Dermis lymphatic vessel endothelial cell (primary cell): Measurements from ENCODE around the gene ULBP2. TPM values are rescaled to one million over a fixed set of nuclear protein-coding genes. Genes with fewer than 3 reads are reported as not detected.

Source experiments
- total RNA-seq: library from RNA; depleted of rRNA; stranded (reverse); fragments of >200 nt; gene quantifications from 2 replicates; pipeline ENCODE4 v1.2.1, GENCODE V29; 2014

Gene ULBP2, protein sequence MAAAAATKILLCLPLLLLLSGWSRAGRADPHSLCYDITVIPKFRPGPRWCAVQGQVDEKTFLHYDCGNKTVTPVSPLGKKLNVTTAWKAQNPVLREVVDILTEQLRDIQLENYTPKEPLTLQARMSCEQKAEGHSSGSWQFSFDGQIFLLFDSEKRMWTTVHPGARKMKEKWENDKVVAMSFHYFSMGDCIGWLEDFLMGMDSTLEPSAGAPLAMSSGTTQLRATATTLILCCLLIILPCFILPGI
- 0.69 and 2.1 TPM in 2 replicates for total RNA-seq

GRCh38 chr6:149941583-149942460 lies at the start of gene ULBP2:
ULBP2 (plus strand) TSS chr6:149942014; CDS start chr6:149942073, 59 bp downstream.

DNA sequence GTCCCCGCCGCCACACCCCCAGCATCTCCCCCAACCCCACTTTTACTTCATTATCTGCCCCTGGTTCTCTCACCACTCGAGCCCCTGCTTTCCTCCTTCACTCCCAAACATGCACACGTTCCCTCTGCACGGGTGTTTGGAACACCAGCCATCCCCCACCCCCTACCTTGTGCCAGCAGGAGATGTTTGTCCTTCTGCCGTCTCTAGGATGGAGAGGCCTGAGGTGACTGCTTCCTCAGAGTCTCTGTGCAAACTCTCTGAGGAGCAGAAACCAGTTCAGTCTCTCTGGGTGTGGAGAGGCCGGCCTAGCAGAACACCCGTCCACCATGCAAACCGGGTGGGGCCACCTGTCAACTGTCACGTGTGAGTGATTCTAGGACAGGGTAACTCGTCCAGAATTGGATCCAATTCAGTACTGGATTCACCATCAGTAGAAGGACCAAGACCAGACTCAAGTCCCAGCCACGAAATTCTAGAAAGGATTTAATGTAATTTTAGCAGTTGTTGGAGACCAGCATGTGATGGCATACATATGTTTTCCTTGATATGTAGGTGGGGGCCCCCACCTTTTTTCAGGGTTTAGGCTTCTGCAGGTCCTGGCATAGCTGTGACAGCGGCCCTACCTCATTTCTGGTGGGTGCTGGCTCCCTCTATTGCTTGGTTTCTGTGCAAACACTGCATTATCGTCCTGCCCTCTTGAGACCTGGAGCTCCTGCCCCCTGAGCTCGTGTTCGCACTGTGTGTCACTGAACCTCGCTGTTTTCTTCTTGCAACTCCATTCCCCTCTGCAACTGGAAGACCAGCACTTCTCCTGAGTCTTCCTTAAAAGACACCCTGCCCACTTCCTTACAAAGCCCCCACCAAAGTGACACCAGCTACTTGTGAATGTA lies 43.7 kb upstream of the ULBP2 start, which contains the start of gene RAET1E:
RAET1E (minus strand) TSS at position 259 of the 890 bp plus-strand sequence. CDS start 7,212 bp downstream, outside the sequence.

DNA sequence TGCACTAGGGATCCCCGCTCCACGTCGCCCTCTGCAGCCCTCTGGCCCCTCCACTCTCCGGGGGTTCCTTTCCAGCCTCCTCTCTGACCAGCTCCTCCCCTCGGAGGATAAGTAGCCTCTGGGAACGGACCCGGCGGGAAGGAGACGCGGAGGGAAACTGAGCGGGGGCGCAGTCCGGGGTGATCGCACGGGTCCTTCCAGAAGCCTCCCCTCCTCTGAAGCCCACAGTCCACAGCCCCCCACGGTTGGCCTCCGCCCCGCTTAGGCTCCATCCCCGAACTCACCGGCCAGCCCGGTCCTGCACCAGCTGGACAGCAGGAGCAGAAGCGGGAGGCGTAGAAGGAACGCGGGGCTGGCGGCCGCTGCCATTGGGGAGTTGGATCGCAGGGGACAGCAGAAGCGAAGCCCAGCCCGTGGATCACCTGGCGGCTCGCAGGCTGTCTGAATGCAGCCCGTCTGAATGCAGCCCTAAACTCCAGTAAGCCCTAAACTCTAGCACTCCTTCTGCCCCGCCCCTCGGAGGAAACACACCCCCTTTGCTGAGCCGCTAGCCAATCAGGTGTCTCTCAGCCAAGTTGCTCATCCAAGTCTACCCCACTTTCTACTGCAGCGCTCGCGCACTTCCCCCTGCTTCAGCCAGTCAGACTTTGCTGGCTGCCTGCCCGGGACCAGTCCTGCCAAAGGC lies 19.0 kb upstream of the ULBP2 start, which contains the start of gene RAET1G:
RAET1G (minus strand) TSS at position 480 of the 685 bp plus-strand sequence; CDS start at position 369, 111 bp downstream.

GRCh38 chr6:149963462-149964307 lies 21.9 kb downstream of the ULBP2 start, which contains the start of gene ULBP1:
ULBP1 (plus strand) TSS chr6:149963943; CDS start chr6:149964050, 107 bp downstream.

Other genes with a start within 250 kb of the ULBP2 start
- 7.3 and 9.1 TPM in 2 replicates for gene LATS1, start 223.9 kb upstream of the ULBP2 start, total RNA-seq
- gene NUP43, start 195.5 kb upstream of the ULBP2 start, total RNA-seq, result 16.3 and 26.2 TPM in 2 replicates
- 85.9 and 91.4 TPM in 2 replicates for gene PCMT1, start 192.3 kb upstream of the ULBP2 start, total RNA-seq
- gene LRP11, start 77.7 kb upstream of the ULBP2 start, total RNA-seq, result 11.8 and 12.0 TPM in 2 replicates
- not detected in 2 replicates for gene RAET1E, start 43.9 kb upstream of the ULBP2 start, total RNA-seq
- gene RAET1G, start 18.9 kb upstream of the ULBP2 start, total RNA-seq, result 0.11 TPM in 1 of 2 replicates, not detected in the other
- under 0.01 and 0.11 TPM in 2 replicates for gene ULBP1, start 21.9 kb downstream of the ULBP2 start, total RNA-seq
- gene RAET1L, start 83.5 kb downstream of the ULBP2 start, total RNA-seq, result not detected in 2 replicates
- 4.1 and 5.0 TPM in 2 replicates for gene ULBP3, start 127.1 kb downstream of the ULBP2 start, total RNA-seq
- not detected in 2 replicates for gene PPP1R14C, start 201.0 kb downstream of the ULBP2 start, total RNA-seq